Fibroblast of villous mesenchyme (primary cell): Measurements from ENCODE around the gene UTS2R. TPM values are rescaled to one million over a fixed set of nuclear protein-coding genes. Genes with fewer than 3 reads are reported as not detected.
A peak's percentile ranks its signal among the peaks of the same experiment; 100 is the strongest.

Experiments
- DNase-seq: peaks from one replicate; pipeline ENCODE4 v3.0.0-alpha.2; 2010; ENCODE audit warnings: low read depth
- H3K4me3 ChIP-seq: 2 replicates; pipeline ENCODE4 v1.5.1; 2011; ENCODE audit warnings: low read depth, mild to moderate bottlenecking, low read length
- CTCF ChIP-seq: IDR thresholded peaks from 2 replicates; pipeline ENCODE4 v1.5.1; 2012; ENCODE audit warnings: low read depth, mild to moderate bottlenecking, low read length; ENCODE audit not compliant: insufficient read depth
- total RNA-seq: library from RNA; depleted of rRNA; stranded (reverse); fragments of >200 nt; gene quantifications from 2 replicates; pipeline ENCODE4 v1.2.3, GENCODE V29; 2012

The UTS2R gene
- total RNA-seq, 1 donor: not detected

- H3K4me3 ChIP-seq: no peak overlapping the region
- peak; percentile 92 for DNase-seq
- TF ChIP-seq CTCF: no peak
These were observed 22.3 kb upstream of the UTS2R start for GRCh38 chr17:82349287-82349701.

- TF ChIP-seq CTCF: no peak
- H3K4me3 ChIP-seq: no peak overlapping the region
- no peak for DNase-seq
These were observed 21.2 kb upstream of the UTS2R start for GRCh38 chr17:82350182-82351030.

- TF ChIP-seq CTCF: no peak
- H3K4me3 ChIP-seq: no peak overlapping the region
- DNase-seq: peak; percentile 19
These were observed 20.3 kb upstream of the UTS2R start for GRCh38 chr17:82351254-82351712.

GRCh38 chr17:82351713-82352488, 19.7 kb upstream of the UTS2R start:
- H3K4me3 ChIP-seq: no peak overlapping the region
- peak; percentile 91 for DNase-seq
- TF ChIP-seq CTCF: peak; percentile 88

- DNase-seq: no peak
- no peak for TF ChIP-seq CTCF
- no peak overlapping the region for H3K4me3 ChIP-seq
These were observed 18.1 kb upstream of the UTS2R start for GRCh38 chr17:82353484-82353883.

GRCh38 chr17:82354804-82355308, 16.7 kb upstream of the UTS2R start:
- no peak for TF ChIP-seq CTCF
- H3K4me3 ChIP-seq: no peak overlapping the region
- DNase-seq: no peak
